K562 (cell line): ENCODE measurements around the gene ZBTB49. TPM values are rescaled to one million over a fixed set of nuclear protein-coding genes. Genes with fewer than 3 reads are reported as not detected.

ENCODE experiments used
- BMI1 ChIP-seq: fragments of 150-350 bp; IDR thresholded peaks from 2 replicates; pipeline ENCODE4 v1.6.1; 2014; ENCODE audit warnings: low read length
- CBX3 ChIP-seq, 2 experiments: IDR thresholded peaks; 1 replicate in 1 of 2; 2 replicates in 1 of 2; pipeline ENCODE4 v1.6.1; 2012; ENCODE audit warnings: inconsistent platforms in 2 of 2, low read length in 2 of 2, borderline replicate concordance in 1 of 2, control low read depth in 1 of 2
- CEBPB ChIP-seq: fragments of 450-650 bp; IDR thresholded peaks from 2 replicates; pipeline ENCODE4 v1.6.1; 2016; ENCODE audit warnings: missing genetic modification characterization, missing compliant biosample characterization
- CEBPG ChIP-seq, 3 experiments: fragments of 200-800 bp in 1 of 3; sonication (Bioruptor generic) in 1 of 3; sonication (generic) in 1 of 3; formaldehyde crosslinking in 1 of 3; IDR thresholded peaks in 2 of 3; conservative IDR thresholded peaks in 1 of 3; 2 replicates each; pipeline versions ENCODE4 v1.6.1 to v1.8.0; 2016 to 2022; ENCODE audit warnings: missing compliant biosample characterization in 2 of 3, missing genetic modification characterization in 2 of 3, mild to moderate bottlenecking in 1 of 3, missing genetic modification reagents in 1 of 3
- DEAF1 ChIP-seq: fragments of 450-650 bp; formaldehyde crosslinking; IDR thresholded peaks from 2 replicates; pipeline ENCODE4 v1.4.0; 2020; ENCODE audit warnings: mild to moderate bottlenecking, moderate library complexity
- EWSR1 ChIP-seq: fragments of 450-650 bp; IDR thresholded peaks from 2 replicates; pipeline ENCODE4 v1.6.1; 2018; ENCODE audit warnings: borderline replicate concordance, mild to moderate bottlenecking, low read depth, moderate library complexity; ENCODE audit not compliant: partially characterized antibody
- MAFG ChIP-seq: fragments of 450-650 bp; conservative IDR thresholded peaks from 2 replicates; pipeline ENCODE4 v1.6.1; 2016; ENCODE audit warnings: missing genetic modification characterization, missing compliant biosample characterization
- MIER1 ChIP-seq: fragments of 450-650 bp; IDR thresholded peaks from 2 replicates; pipeline ENCODE4 v1.6.1; 2016; ENCODE audit warnings: antibody characterized with exemption, mild to moderate bottlenecking, low read depth
- PCBP1 ChIP-seq: fragments of 200-400 bp; formaldehyde crosslinking; IDR thresholded peaks from 2 replicates; pipeline ENCODE4 v1.6.1; 2018; ENCODE audit warnings: mild to moderate bottlenecking, low read depth, low read length; ENCODE audit not compliant: poor library complexity, severe bottlenecking
- RAD21 ChIP-seq, 2 experiments: fragments of 250-450 bp in 1 of 2; fragments of 450-650 bp in 1 of 2; sonication (Bioruptor Pico) in 1 of 2; formaldehyde crosslinking in 1 of 2; IDR thresholded peaks in 1 of 2; conservative IDR thresholded peaks in 1 of 2; 2 replicates each; pipeline versions ENCODE4 v1.4.0 to v1.8.0; 2020 to 2022; ENCODE audit warnings: mild to moderate bottlenecking in 2 of 2, moderate library complexity in 1 of 2
- ZNF354B ChIP-seq: fragments of 250-450 bp; sonication (Bioruptor Pico); IDR thresholded peaks from 2 replicates; pipeline ENCODE4 v1.4.0; 2020
- polyA plus RNA-seq, 8 experiments: library from polyadenylated mRNA; depleted of rRNA in 4 of 8; stranded (reverse) in 5 of 8; unstranded in 3 of 8; fragments of >200 nt; fragmentation: Nextera tagmentation in 2 of 8; fragmentation: Illumina TruSeq in 1 of 8; extraction: Ambion mirVana in 2 of 8; extraction: Trizol in 1 of 8; gene quantifications; 2 replicates each; pipeline versions ENCODE4 v1.2.1 to v1.2.3, GENCODE V29; 2011 to 2014; ENCODE audit warnings: inconsistent platforms in 1 of 8, missing spikeins in 1 of 8
- total RNA-seq, 7 experiments: library from RNA; depleted of rRNA in 6 of 7; stranded (reverse); fragments of >200 nt in 6 of 7; fragmentation: Illumina TruSeq in 2 of 7; extraction: Trizol in 2 of 7; gene quantifications; 2 replicates each; pipeline versions ENCODE4 v1.2.1 to v1.2.3, GENCODE V29; 2011 to 2021; ENCODE audit warnings: low replicate concordance in 1 of 7
- TF ChIP-seq, protein P1 (sequence below): sonication (generic); formaldehyde crosslinking; IDR thresholded peaks from 2 replicates; pipeline ENCODE4 v1.8.0; 2023; ENCODE audit warnings: missing genetic modification reagents, mild to moderate bottlenecking, borderline replicate concordance
- TF ChIP-seq, protein P2 (sequence below), 3 experiments: IDR thresholded peaks in 2 of 3; conservative IDR thresholded peaks in 1 of 3; 2 replicates each; pipeline ENCODE4 v1.5.1; 2011 to 2012; ENCODE audit warnings: low read length in 3 of 3, mild to moderate bottlenecking in 3 of 3, control low read depth in 2 of 3, improper control_type of control experiment in 1 of 3, inconsistent platforms in 1 of 3, low read depth in 1 of 3, mixed read lengths in 1 of 3, moderate library complexity in 1 of 3; ENCODE audit not compliant: insufficient read depth in 2 of 3
- TF ChIP-seq, protein P3 (sequence below), 2 experiments: IDR thresholded peaks in 1 of 2; conservative IDR thresholded peaks in 1 of 2; 2 replicates each; pipeline ENCODE4 v1.6.1; 2016; ENCODE audit warnings: low read depth in 2 of 2, mild to moderate bottlenecking in 1 of 2, missing compliant biosample characterization in 1 of 2, missing genetic modification characterization in 1 of 2, moderate library complexity in 1 of 2

The ZBTB49 gene
- total and polyA plus RNA-seq, 9 of the 15 experiments (the other 6 are each of a cell fraction or from before 2014, with no cell fraction given) = 0.49 to 8.0 (median 4.2) TPM

DNA sequence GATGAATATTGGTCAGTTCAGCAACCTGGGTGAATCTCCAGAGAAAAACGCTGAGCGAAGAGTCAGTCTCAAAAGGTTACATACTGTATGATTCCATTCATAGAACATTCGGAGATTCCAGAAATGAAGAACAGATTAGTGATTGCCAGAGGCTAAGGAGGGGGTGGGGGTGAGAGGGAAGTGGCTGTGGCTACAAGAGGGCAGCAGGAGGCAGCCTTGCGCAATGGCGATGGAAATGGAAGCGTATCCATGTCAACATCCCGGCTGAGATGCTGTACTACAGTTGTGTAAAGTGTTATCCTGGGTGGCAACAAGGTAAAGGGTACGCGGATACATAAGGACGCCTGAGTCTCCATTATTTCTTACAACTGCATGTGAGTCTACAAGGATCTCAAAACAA is 18.1 kb upstream of the ZBTB49 start (continued):
- TF ChIP-seq, protein P1, sequence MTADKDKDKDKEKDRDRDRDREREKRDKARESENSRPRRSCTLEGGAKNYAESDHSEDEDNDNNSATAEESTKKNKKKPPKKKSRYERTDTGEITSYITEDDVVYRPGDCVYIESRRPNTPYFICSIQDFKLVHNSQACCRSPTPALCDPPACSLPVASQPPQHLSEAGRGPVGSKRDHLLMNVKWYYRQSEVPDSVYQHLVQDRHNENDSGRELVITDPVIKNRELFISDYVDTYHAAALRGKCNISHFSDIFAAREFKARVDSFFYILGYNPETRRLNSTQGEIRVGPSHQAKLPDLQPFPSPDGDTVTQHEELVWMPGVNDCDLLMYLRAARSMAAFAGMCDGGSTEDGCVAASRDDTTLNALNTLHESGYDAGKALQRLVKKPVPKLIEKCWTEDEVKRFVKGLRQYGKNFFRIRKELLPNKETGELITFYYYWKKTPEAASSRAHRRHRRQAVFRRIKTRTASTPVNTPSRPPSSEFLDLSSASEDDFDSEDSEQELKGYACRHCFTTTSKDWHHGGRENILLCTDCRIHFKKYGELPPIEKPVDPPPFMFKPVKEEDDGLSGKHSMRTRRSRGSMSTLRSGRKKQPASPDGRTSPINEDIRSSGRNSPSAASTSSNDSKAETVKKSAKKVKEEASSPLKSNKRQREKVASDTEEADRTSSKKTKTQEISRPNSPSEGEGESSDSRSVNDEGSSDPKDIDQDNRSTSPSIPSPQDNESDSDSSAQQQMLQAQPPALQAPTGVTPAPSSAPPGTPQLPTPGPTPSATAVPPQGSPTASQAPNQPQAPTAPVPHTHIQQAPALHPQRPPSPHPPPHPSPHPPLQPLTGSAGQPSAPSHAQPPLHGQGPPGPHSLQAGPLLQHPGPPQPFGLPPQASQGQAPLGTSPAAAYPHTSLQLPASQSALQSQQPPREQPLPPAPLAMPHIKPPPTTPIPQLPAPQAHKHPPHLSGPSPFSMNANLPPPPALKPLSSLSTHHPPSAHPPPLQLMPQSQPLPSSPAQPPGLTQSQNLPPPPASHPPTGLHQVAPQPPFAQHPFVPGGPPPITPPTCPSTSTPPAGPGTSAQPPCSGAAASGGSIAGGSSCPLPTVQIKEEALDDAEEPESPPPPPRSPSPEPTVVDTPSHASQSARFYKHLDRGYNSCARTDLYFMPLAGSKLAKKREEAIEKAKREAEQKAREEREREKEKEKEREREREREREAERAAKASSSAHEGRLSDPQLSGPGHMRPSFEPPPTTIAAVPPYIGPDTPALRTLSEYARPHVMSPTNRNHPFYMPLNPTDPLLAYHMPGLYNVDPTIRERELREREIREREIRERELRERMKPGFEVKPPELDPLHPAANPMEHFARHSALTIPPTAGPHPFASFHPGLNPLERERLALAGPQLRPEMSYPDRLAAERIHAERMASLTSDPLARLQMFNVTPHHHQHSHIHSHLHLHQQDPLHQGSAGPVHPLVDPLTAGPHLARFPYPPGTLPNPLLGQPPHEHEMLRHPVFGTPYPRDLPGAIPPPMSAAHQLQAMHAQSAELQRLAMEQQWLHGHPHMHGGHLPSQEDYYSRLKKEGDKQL = no peak
- peak; percentile 69 for TF ChIP-seq CEBPG (CRISPR knock-in tag; IDR thresholded peaks at IDR 0.05)
- peak; percentile 59 to 65 for TF ChIP-seq CEBPG (tag; conservative IDR thresholded peaks at IDR 0.05 in 1 of 2, IDR thresholded peaks at IDR 0.05 in 1 of 2)
- TF ChIP-seq DEAF1 = no peak
- TF ChIP-seq BMI1 = no peak
- TF ChIP-seq ZNF354B (CRISPR knock-in tag) = no peak
- no peak for TF ChIP-seq EWSR1
- TF ChIP-seq CEBPB (tag) = peak; percentile 88
- peak in 1 of 2 experiments; percentile 49; a peak in 3 of 4 replicates for TF ChIP-seq RAD21 (CRISPR knock-in tag; conservative IDR thresholded peaks at IDR 0.05 in 1 of 2, IDR thresholded peaks at IDR 0.05 in 1 of 2)
- TF ChIP-seq MAFG (tag) = no peak
- no peak for TF ChIP-seq PCBP1
- TF ChIP-seq, protein P2, sequence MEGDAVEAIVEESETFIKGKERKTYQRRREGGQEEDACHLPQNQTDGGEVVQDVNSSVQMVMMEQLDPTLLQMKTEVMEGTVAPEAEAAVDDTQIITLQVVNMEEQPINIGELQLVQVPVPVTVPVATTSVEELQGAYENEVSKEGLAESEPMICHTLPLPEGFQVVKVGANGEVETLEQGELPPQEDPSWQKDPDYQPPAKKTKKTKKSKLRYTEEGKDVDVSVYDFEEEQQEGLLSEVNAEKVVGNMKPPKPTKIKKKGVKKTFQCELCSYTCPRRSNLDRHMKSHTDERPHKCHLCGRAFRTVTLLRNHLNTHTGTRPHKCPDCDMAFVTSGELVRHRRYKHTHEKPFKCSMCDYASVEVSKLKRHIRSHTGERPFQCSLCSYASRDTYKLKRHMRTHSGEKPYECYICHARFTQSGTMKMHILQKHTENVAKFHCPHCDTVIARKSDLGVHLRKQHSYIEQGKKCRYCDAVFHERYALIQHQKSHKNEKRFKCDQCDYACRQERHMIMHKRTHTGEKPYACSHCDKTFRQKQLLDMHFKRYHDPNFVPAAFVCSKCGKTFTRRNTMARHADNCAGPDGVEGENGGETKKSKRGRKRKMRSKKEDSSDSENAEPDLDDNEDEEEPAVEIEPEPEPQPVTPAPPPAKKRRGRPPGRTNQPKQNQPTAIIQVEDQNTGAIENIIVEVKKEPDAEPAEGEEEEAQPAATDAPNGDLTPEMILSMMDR (IDR thresholded peaks at IDR 0.05 in 2 of 3, conservative IDR thresholded peaks at IDR 0.05 in 1 of 3; ENCODE audit: insufficient read depth in 2 of 3, low read depth in 1 of 3, low read length in 3 of 3) = peak; percentile 29 to 46 (median 44)
- TF ChIP-seq MIER1 = no peak
- TF ChIP-seq, protein P3, sequence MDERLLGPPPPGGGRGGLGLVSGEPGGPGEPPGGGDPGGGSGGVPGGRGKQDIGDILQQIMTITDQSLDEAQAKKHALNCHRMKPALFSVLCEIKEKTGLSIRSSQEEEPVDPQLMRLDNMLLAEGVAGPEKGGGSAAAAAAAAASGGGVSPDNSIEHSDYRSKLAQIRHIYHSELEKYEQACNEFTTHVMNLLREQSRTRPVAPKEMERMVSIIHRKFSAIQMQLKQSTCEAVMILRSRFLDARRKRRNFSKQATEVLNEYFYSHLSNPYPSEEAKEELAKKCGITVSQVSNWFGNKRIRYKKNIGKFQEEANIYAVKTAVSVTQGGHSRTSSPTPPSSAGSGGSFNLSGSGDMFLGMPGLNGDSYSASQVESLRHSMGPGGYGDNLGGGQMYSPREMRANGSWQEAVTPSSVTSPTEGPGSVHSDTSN (CRISPR knock-in tag; IDR thresholded peaks at IDR 0.05; ENCODE audit: low read depth) = no peak
- TF ChIP-seq, protein P3 (tag; conservative IDR thresholded peaks at IDR 0.05; ENCODE audit: low read depth) = no peak
- no peak for TF ChIP-seq CBX3 (IDR thresholded peaks at IDR 0.05; ENCODE audit: borderline replicate concordance in 1 of 2, low read length in 2 of 2)
